SK-N-SH (cell line): ENCODE data around the gene RAB34. TPM values are rescaled to one million over a fixed set of nuclear protein-coding genes. Genes with fewer than 3 reads are reported as not detected.

ENCODE experiments used
- CTCF ChIA-PET: fragments of 300-600, 350-600 bp; formaldehyde crosslinking; extraction: SDS; loops from one replicate; lab custom pipeline; 2021; lab: Yijun Ruan, JAX
- POLR2A ChIA-PET: fragments of 350-600 bp; sonication (Branson Sonifier 250); formaldehyde crosslinking; extraction: SDS; loops from one replicate; lab custom pipeline; 2020; ENCODE audit warnings: antibody characterized with exemption, inconsistent platforms; lab: Yijun Ruan, JAX
- DNase-seq: peaks from one replicate; pipeline ENCODE4 v3.0.0; 2012
- H2AFZ ChIP-seq: fragments of 200-600 bp; sonication (generic); 2 replicates; pipeline ENCODE4 v1.8.1; 2016; ENCODE audit warnings: antibody characterized with exemption, mild to moderate bottlenecking, low read depth
- H3F3A ChIP-seq: fragments of 200-600 bp; sonication (generic); replicated peaks from 2 replicates; pipeline ENCODE3; 2016; ENCODE audit warnings: antibody characterized with exemption, mild to moderate bottlenecking; ENCODE audit not compliant: insufficient read depth
- H3K27ac ChIP-seq, 2 experiments: fragments of 200-500 bp in 1 of 2; fragments of 200-600 bp in 1 of 2; sonication (Bioruptor generic) in 1 of 2; sonication (generic), shearing (Covaris generic) in 1 of 2; 2 replicates each; pipeline versions ENCODE4 v1.5.1 to v1.6.1; 2014 to 2016; ENCODE audit warnings: low read depth in 2 of 2, inconsistent platforms in 1 of 2, low read length in 1 of 2, mild to moderate bottlenecking in 1 of 2, mixed read lengths in 1 of 2
- H3K27me3 ChIP-seq: fragments of 200-600 bp; sonication (generic), shearing (Covaris generic); 2 replicates; pipeline ENCODE4 v1.6.1; 2016; ENCODE audit warnings: mixed run types; ENCODE audit not compliant: insufficient read depth
- H3K36me3 ChIP-seq, 2 experiments: fragments of 200-500 bp in 1 of 2; fragments of 200-600 bp in 1 of 2; sonication (Bioruptor generic) in 1 of 2; sonication (generic) in 1 of 2; replicated peaks in 1 of 2; 2 replicates each; pipeline versions ENCODE3 to v1.5.1; 2014 to 2016; ENCODE audit warnings: low read length in 1 of 2, mild to moderate bottlenecking in 1 of 2; ENCODE audit not compliant: insufficient read depth in 2 of 2, control insufficient read depth in 1 of 2
- H3K4me1 ChIP-seq, 2 experiments: fragments of 200-500 bp in 1 of 2; fragments of 200-600 bp in 1 of 2; sonication (Bioruptor generic) in 1 of 2; sonication (generic), shearing (Covaris generic) in 1 of 2; 2 replicates each; pipeline versions ENCODE4 v1.5.1 to v1.6.1; 2014 to 2016; ENCODE audit warnings: low read depth in 1 of 2, low read length in 1 of 2, mixed run types in 1 of 2; ENCODE audit not compliant: insufficient read depth in 2 of 2, control insufficient read depth in 1 of 2
- H3K4me2 ChIP-seq: fragments of 200-600 bp; sonication (generic), shearing (Covaris generic); 2 replicates; pipeline ENCODE4 v1.6.1; 2017; ENCODE audit warnings: mixed run types
- H3K4me3 ChIP-seq, 2 experiments: fragments of 200-500 bp in 1 of 2; fragments of 200-600 bp in 1 of 2; sonication (Bioruptor generic) in 1 of 2; sonication (generic), shearing (Covaris generic) in 1 of 2; 2 replicates each; pipeline versions ENCODE4 v1.5.1 to v1.8.1; 2014 to 2016; ENCODE audit warnings: low read depth in 2 of 2, inconsistent platforms in 1 of 2, low read length in 1 of 2, mild to moderate bottlenecking in 1 of 2, mixed read lengths in 1 of 2, moderate library complexity in 1 of 2
- H3K79me2 ChIP-seq: fragments of 200-600 bp; sonication (generic); 2 replicates; pipeline ENCODE4 v1.8.1; 2017; ENCODE audit warnings: mild to moderate bottlenecking; ENCODE audit not compliant: insufficient read depth
- H3K9ac ChIP-seq: fragments of 200-600 bp; sonication (generic); 2 replicates; pipeline ENCODE4 v1.6.1; 2017; ENCODE audit warnings: mixed run types
- H3K9me2 ChIP-seq: fragments of 200-600 bp; sonication (generic); 2 replicates; pipeline ENCODE4 v1.6.1; 2017; ENCODE audit warnings: mixed run types
- H3K9me3 ChIP-seq: fragments of 200-600 bp; sonication (generic); 2 replicates; pipeline ENCODE4 v1.6.1; 2017; ENCODE audit warnings: mixed run types, mild to moderate bottlenecking, moderate library complexity
- H4K20me1 ChIP-seq: fragments of 200-600 bp; sonication (generic); 2 replicates; pipeline ENCODE4 v1.6.1; 2017; ENCODE audit warnings: mild to moderate bottlenecking, mixed run types; ENCODE audit not compliant: insufficient read depth
- CHD2 ChIP-seq: fragments of 150-350 bp; IDR thresholded peaks from 2 replicates; pipeline ENCODE4 v1.6.1; 2018; ENCODE audit warnings: low read length; ENCODE audit not compliant: partially characterized antibody
- EP300 ChIP-seq, 2 experiments: IDR thresholded peaks; 2 replicates each; pipeline versions ENCODE4 v1.4.0 to v1.6.1; 2012; ENCODE audit warnings: borderline replicate concordance in 1 of 2, low read depth in 1 of 2, low read length in 1 of 2
- EZH2phosphoT487 ChIP-seq: fragments of 200-600 bp; sonication (generic); IDR thresholded peaks from 2 replicates; pipeline ENCODE4 v1.6.1; 2017; ENCODE audit warnings: low read depth, mixed run types, mild to moderate bottlenecking, antibody characterized with exemption, moderate library complexity, borderline replicate concordance
- FOSL2 ChIP-seq: IDR thresholded peaks from 2 replicates; pipeline ENCODE4 v1.4.0; 2012; ENCODE audit warnings: low read depth, mild to moderate bottlenecking, moderate library complexity, borderline replicate concordance
- FOXJ3 ChIP-seq: sonication (generic); formaldehyde crosslinking; IDR thresholded peaks from 2 replicates; pipeline ENCODE4 v1.5.1; 2020; ENCODE audit warnings: mild to moderate bottlenecking, missing genetic modification reagents
- FOXM1 ChIP-seq: IDR thresholded peaks from 2 replicates; pipeline ENCODE4 v1.4.0; 2012; ENCODE audit warnings: low read depth, mild to moderate bottlenecking
- GATA2 ChIP-seq: sonication (generic); formaldehyde crosslinking; IDR thresholded peaks from 2 replicates; pipeline ENCODE4 v1.5.0; 2020; ENCODE audit warnings: mild to moderate bottlenecking, missing genetic modification reagents
- IRF3 ChIP-seq: fragments of 150-350 bp; IDR thresholded peaks from 2 replicates; pipeline ENCODE4 v1.6.1; 2016; ENCODE audit warnings: mild to moderate bottlenecking, low read depth, low read length
- JUND ChIP-seq: IDR thresholded peaks from 2 replicates; pipeline ENCODE4 v1.4.0; 2012
- MEF2A ChIP-seq: IDR thresholded peaks from 2 replicates; pipeline ENCODE4 v1.4.0; 2012; ENCODE audit warnings: low read depth, borderline replicate concordance
- NFIC ChIP-seq: IDR thresholded peaks from 2 replicates; pipeline ENCODE4 v1.4.0; 2012; ENCODE audit warnings: borderline replicate concordance
- NRF1 ChIP-seq: IDR thresholded peaks from 2 replicates; pipeline ENCODE4 v1.6.1; 2012; ENCODE audit warnings: low read depth, mild to moderate bottlenecking, low read length
- POLR2AphosphoS5 ChIP-seq: IDR thresholded peaks from 2 replicates; pipeline ENCODE4 v1.6.1; 2012; ENCODE audit warnings: low read depth, low read length
- RCOR1 ChIP-seq: fragments of 150-350 bp; IDR thresholded peaks from 2 replicates; pipeline ENCODE4 v1.6.1; 2017; ENCODE audit warnings: antibody characterized with exemption, low read length
- RFX5 ChIP-seq: IDR thresholded peaks from 2 replicates; pipeline ENCODE4 v1.6.1; 2012; ENCODE audit warnings: mild to moderate bottlenecking, improper control_type of control experiment, low read length
- SIN3A ChIP-seq: IDR thresholded peaks from 2 replicates; pipeline ENCODE4 v1.6.1; 2012; ENCODE audit warnings: low read depth, mild to moderate bottlenecking, low read length, moderate library complexity, borderline replicate concordance
- SMC3 ChIP-seq: IDR thresholded peaks from 2 replicates; pipeline ENCODE4 v1.6.1; 2012; ENCODE audit warnings: low read depth, low read length, improper control_type of control experiment
- TCF12 ChIP-seq: IDR thresholded peaks from 2 replicates; pipeline ENCODE4 v1.4.0; 2012
- TEAD4 ChIP-seq: IDR thresholded peaks from 2 replicates; pipeline ENCODE4 v1.4.0; 2012; ENCODE audit warnings: mild to moderate bottlenecking, borderline replicate concordance; ENCODE audit not compliant: insufficient read depth
- USF1 ChIP-seq: IDR thresholded peaks from 2 replicates; pipeline ENCODE4 v1.4.0; 2012; ENCODE audit warnings: low read depth, borderline replicate concordance
- YY1 ChIP-seq: IDR thresholded peaks from 2 replicates; pipeline ENCODE4 v1.4.0; 2012; ENCODE audit warnings: low read depth, mild to moderate bottlenecking
- WGBS: methylation state at CpG from one replicate; pipeline ENCODE4 v1.1.6; 2017; ENCODE audit warnings: low lambda C conversion rate; 5-methylcytosine and 5-hydroxymethylcytosine counted together
- polyA plus RNA-seq, 3 experiments: library from polyadenylated mRNA; depleted of rRNA; stranded (reverse); fragments of >200 nt; gene quantifications; 2 replicates each; pipeline ENCODE4 v1.2.3, GENCODE V29; 2012
- TF ChIP-seq, protein P1 (sequence below): IDR thresholded peaks from 2 replicates; pipeline ENCODE4 v1.4.0; 2012; ENCODE audit warnings: low read depth

RAB34 gene
- polyA plus RNA-seq, 1 of the 3 experiments (the other 2 are of a cell fraction) = 0.18 TPM

- peaks cover 9% of the 10 kb centered on the region; the same call in 1 of the 2 replicates for H3K79me2 ChIP-seq
- H3F3A ChIP-seq = peaks cover 29% of the 10 kb centered on the region
- no peak for TF ChIP-seq IRF3
- TF ChIP-seq GATA2 = no peak
- TF ChIP-seq MEF2A = no peak
- no peak for TF ChIP-seq RCOR1
- TF ChIP-seq FOSL2 = no peak
- no peak for TF ChIP-seq SIN3A
- no peak for TF ChIP-seq SMC3
- no peak for TF ChIP-seq FOXM1
- no peak for TF ChIP-seq EP300 (IDR thresholded peaks at IDR 0.05; ENCODE audit: borderline replicate concordance in 1 of 2, low read depth in 1 of 2, low read length in 1 of 2)
- TF ChIP-seq FOXJ3 (CRISPR knock-in tag) = no peak
- TF ChIP-seq NFIC = no peak
- no peak for TF ChIP-seq YY1
- no peak for TF ChIP-seq POLR2AphosphoS5
- no peak for TF ChIP-seq NRF1
- no peak for TF ChIP-seq RFX5
- TF ChIP-seq TCF12 = no peak
- TF ChIP-seq JUND = no peak
- H3K36me3 ChIP-seq = peaks cover 5 to 32% of the 10 kb centered on the region in 2 experiments
- H3K9me3 ChIP-seq = no peaks in the 10 kb centered on the region
- H4K20me1 ChIP-seq = no peaks in the 10 kb centered on the region
- no peak for DNase-seq
- 88% methylated on average over 7 of the region's 10 CpGs for WGBS
- ChIA-PET POLR2A (interaction anchor here (1.7 kb wide), 1 partner anchor 14 kb away, joined by 11 read pairs; the partner anchor contains the start of gene RPL23A), CTCF (interaction anchor here (0.6 to 3.1 kb wide), 5 partner anchors 17 to 62 kb away, joined by 3 to 17 read pairs (median 4); partner anchors contain the start of gene TLCD1)
- no peaks in the 10 kb centered on the region for H3K27me3 ChIP-seq
- H3K4me3 ChIP-seq = no peak overlapping the region
- peaks cover 0 to 17% of the 10 kb centered on the region in 2 experiments; a peak in 2 of 4 replicates for H3K4me1 ChIP-seq
- no peak overlapping the region for H2AFZ ChIP-seq
- H3K9ac ChIP-seq = no peak overlapping the region
- no peak overlapping the region for H3K4me2 ChIP-seq
- no peaks in the 10 kb centered on the region for H3K9me2 ChIP-seq
- peak overlapping the region in 1 of 2 experiments; percentile 23; a peak in 1 of 4 replicates for H3K27ac ChIP-seq
These were observed 11.8 kb downstream of the RAB34 start for GRCh38 chr17:28705728-28706334.

DNA sequence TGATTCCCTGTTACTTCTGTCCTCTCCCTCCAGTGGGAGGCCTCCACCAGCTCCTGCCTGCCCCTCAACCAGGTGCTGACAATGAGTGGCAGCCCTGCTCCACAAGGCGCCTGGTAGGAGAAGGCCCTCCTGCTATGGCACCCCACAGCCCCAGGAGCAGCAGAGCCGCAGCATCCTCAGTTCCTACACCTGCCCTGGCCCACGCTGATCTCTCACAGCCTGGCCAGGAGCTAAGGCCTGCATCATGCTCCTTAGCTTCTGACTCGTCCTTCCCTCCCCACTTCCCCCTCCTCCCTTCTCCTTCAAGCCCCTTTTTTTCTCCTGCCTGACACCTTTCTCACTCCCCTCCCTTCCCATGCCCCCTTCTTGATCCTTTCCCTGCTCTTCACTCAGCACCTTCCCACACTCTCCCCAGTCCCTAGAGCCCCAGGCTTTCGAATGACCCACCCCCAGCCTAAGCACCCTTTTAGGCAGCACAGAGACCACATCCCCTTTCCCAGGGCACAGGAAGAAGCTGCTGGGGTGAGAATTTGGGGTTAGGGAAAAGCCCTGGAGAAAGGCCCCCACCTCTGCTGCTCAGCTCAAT lies 12.5 kb downstream of the RAB34 start:
- peaks cover 0 to 14% of the 10 kb centered on the region in 2 experiments; a peak in 2 of 4 replicates for H3K4me1 ChIP-seq
- no peak overlapping the region for H2AFZ ChIP-seq
- H4K20me1 ChIP-seq = no peaks in the 10 kb centered on the region
- 84% methylated on average over 4 of the region's 5 CpGs for WGBS
- H3K9me3 ChIP-seq = no peaks in the 10 kb centered on the region
- TF ChIP-seq JUND (no peak), FOSL2 (no peak), TEAD4 (no peak), EZH2phosphoT487 (no peak), CHD2 (no peak), USF1 (no peak), YY1 (no peak), EP300 (IDR thresholded peaks at IDR 0.05; ENCODE audit: borderline replicate concordance in 1 of 2, low read depth in 1 of 2, low read length in 1 of 2) (no peak), FOXJ3 (CRISPR knock-in tag) (no peak)
- TF ChIP-seq, protein P1, sequence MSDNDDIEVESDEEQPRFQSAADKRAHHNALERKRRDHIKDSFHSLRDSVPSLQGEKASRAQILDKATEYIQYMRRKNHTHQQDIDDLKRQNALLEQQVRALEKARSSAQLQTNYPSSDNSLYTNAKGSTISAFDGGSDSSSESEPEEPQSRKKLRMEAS = no peak
- TF ChIP-seq, all 33 proteins: peak for 0
- Histone ChIP-seq H3K79me2 (peaks cover 9% of the 10 kb centered on the region; the same call in 1 of the 2 replicates), H3K4me3 (no peak overlapping the region), H3K9me2 (no peaks in the 10 kb centered on the region), H3K27me3 (no peaks in the 10 kb centered on the region), H3K27ac (no peak overlapping the region), H3K36me3 (peaks cover 9 to 39% of the 10 kb centered on the region in 2 experiments), H3K4me2 (no peak overlapping the region), H3K9ac (no peak overlapping the region), H3F3A (peaks cover 24% of the 10 kb centered on the region)
- DNase-seq = no peak
- ChIA-PET POLR2A (no interaction called here), CTCF (interaction anchor here (1.1 to 3.1 kb wide), 5 partner anchors 20 to 58 kb away, joined by 3 to 17 read pairs (median 3); partner anchors contain the start of gene TLCD1)
